Activated B cell treated with CpG ODN at 0.5 μM for 24 hours (primary cell): ENCODE results near the gene MAP1A. TPM values are rescaled to one million over a fixed set of nuclear protein-coding genes. Genes with fewer than 3 reads are reported as not detected.
A peak's percentile ranks its signal among the peaks of the same experiment; 100 is the strongest.

Experiments
- ATAC-seq: fragments of 200-7000 bp; cut with Tn5 transposase; one replicate; pipeline ENCODE4 v1.10.0; 2021; ENCODE audit warnings: low read depth, mild to moderate bottlenecking, moderate library complexity
- CTCF ChIA-PET: fragments of 350-600 bp; sonication (Branson Sonifier 250); formaldehyde crosslinking; loops from one replicate; lab custom pipeline; 2021; ENCODE audit warnings: antibody characterized with exemption; lab: Charles Lee
- POLR2A ChIA-PET: fragments of 350-600 bp; sonication (Branson Sonifier 250); formaldehyde crosslinking; loops from one replicate; lab custom pipeline; 2021; ENCODE audit warnings: antibody characterized with exemption; lab: Charles Lee
- DNase-seq: peaks from one replicate; pipeline ENCODE4 v3.0.0; 2022
- H3K27ac Mint-ChIP-seq: one replicate; pipeline ENCODE4 v1.8.0; 2020; ENCODE audit warnings: mixed read lengths
- H3K27me3 Mint-ChIP-seq: one replicate; pipeline ENCODE4 v1.8.0; 2021; ENCODE audit warnings: mixed read lengths
- H3K36me3 Mint-ChIP-seq: one replicate; pipeline ENCODE4 v1.8.0; 2021; ENCODE audit warnings: low read depth, mixed read lengths
- H3K4me1 Mint-ChIP-seq: one replicate; pipeline ENCODE4 v1.8.0; 2021; ENCODE audit warnings: mixed read lengths
- H3K4me3 Mint-ChIP-seq: one replicate; pipeline ENCODE4 v1.8.0; 2020; ENCODE audit warnings: mild to moderate bottlenecking, mixed read lengths
- H3K9me3 Mint-ChIP-seq: one replicate; pipeline ENCODE4 v1.8.0; 2020; ENCODE audit warnings: mixed read lengths
- CTCF ChIP-seq: fragments of 200-600 bp; IDR thresholded peaks from one replicate; pipeline ENCODE4 v1.8.0; 2022; ENCODE audit warnings: antibody characterized with exemption, mild to moderate bottlenecking
- intact Hi-C: fragments of 100-400 bp; cut with micrococcal nuclease; formaldehyde crosslinking; loops from one replicate; pipeline ENCODE4 v1.15.1; 2024
- total RNA-seq: library from RNA; stranded (reverse); gene quantifications from 2 replicates; pipeline ENCODE4 v1.2.3, GENCODE V29; 2022

The MAP1A gene
- total RNA-seq, 1 donor from 2014 or later = 0.11 TPM

- Mint-ChIP-seq H3K27me3 (peaks cover 8% of the 10 kb centered on the region), H3K27ac (peak overlapping the region; percentile 94), H3K4me3 (peak overlapping the region; percentile 92), H3K4me1 (peaks cover 14% of the 10 kb centered on the region), H3K36me3 (peaks cover 4% of the 10 kb centered on the region), H3K9me3 (peaks cover 3% of the 10 kb centered on the region)
- ChIA-PET CTCF (no interaction called here), POLR2A (interaction anchor here (0.6 to 2.5 kb wide), 9 partner anchors 9 to 1736 kb away, joined by 3 to 30 read pairs (median 7); partner anchors contain the start of genes ELL3, MAPKBP1, TP53BP1 and TUBGCP4)
- peak; percentile 96 for DNase-seq
- ATAC-seq = peak; percentile 96
- no peak for TF ChIP-seq CTCF
- intact Hi-C loops = loop anchor here (1.0 to 10.0 kb wide), 6 partner anchors 17 to 916 kb away; partner anchors contain the start of genes CTDSPL2, LCMT2, MFAP1 and PDIA3
These were observed 7.0 kb upstream of the MAP1A start for GRCh38 chr15:43510200-43511011.

- no peak for ATAC-seq
- TF ChIP-seq CTCF = no peak
- intact Hi-C loops = loop anchor here (2.0 to 10.0 kb wide), 4 partner anchors 180 to 916 kb away; partner anchors contain the start of genes CTDSPL2, LCMT2, MFAP1 and PDIA3
- CTCF ChIA-PET = no interaction called here
- peaks cover 15% of the 10 kb centered on the region for H3K27me3 Mint-ChIP-seq
- POLR2A ChIA-PET = interaction anchor here (0.6 to 2.5 kb wide), 7 partner anchors 10 to 278 kb away, joined by 3 to 30 read pairs (median 7); partner anchors contain the start of genes ELL3, TP53BP1, TUBGCP4 and ZSCAN29
- H3K9me3 Mint-ChIP-seq = peaks cover 3% of the 10 kb centered on the region
- H3K4me3 Mint-ChIP-seq = peak overlapping the region; percentile 92
- DNase-seq = no peak
- H3K4me1 Mint-ChIP-seq = peaks cover 14% of the 10 kb centered on the region
- peaks cover 4% of the 10 kb centered on the region for H3K36me3 Mint-ChIP-seq
- peak overlapping the region; percentile 94 for H3K27ac Mint-ChIP-seq
These were observed 6.2 kb upstream of the MAP1A start for GRCh38 chr15:43511012-43511885.

- ChIA-PET POLR2A (interaction anchor here (1.6 kb wide), 1 partner anchor 20 kb away, joined by 5 read pairs; the partner anchor contains the start of gene TP53BP1), CTCF (interaction anchor here (0.6 to 2.4 kb wide), 5 partner anchors 20 to 142 kb away, joined by 3 to 10 read pairs (median 7); partner anchors contain the start of gene TP53BP1)
- Mint-ChIP-seq H3K4me1 (peaks cover 28% of the 10 kb centered on the region), H3K4me3 (no peak overlapping the region), H3K27ac (no peak overlapping the region), H3K9me3 (no peaks in the 10 kb centered on the region), H3K27me3 (peaks cover 35% of the 10 kb centered on the region), H3K36me3 (peaks cover 4% of the 10 kb centered on the region)
- no peak for DNase-seq
- intact Hi-C loops = loop anchor here (5.0 to 10.0 kb wide), 2 partner anchors 234 to 311 kb away; partner anchors contain the start of genes MFAP1, PDIA3 and WDR76
- no peak for ATAC-seq
- TF ChIP-seq CTCF = no peak
These were observed 3.9 kb upstream of the MAP1A start for GRCh38 chr15:43513550-43513949.

GRCh38 chr15:43514241-43515057 lies 3.0 kb upstream of the MAP1A start:
- ATAC-seq (no peak), DNase-seq (no peak)
- peaks cover 4% of the 10 kb centered on the region for H3K36me3 Mint-ChIP-seq
- no peak for TF ChIP-seq CTCF
- no peak overlapping the region for H3K4me3 Mint-ChIP-seq
- H3K4me1 Mint-ChIP-seq = peaks cover 35% of the 10 kb centered on the region
- intact Hi-C loops = loop anchor here (2.0 to 10.0 kb wide), 4 partner anchors 32 to 310 kb away; partner anchors contain the start of genes MFAP1, PDIA3 and WDR76
- no peak overlapping the region for H3K27ac Mint-ChIP-seq
- ChIA-PET CTCF (interaction anchor here (0.6 to 3.0 kb wide), 11 partner anchors 21 to 143 kb away, joined by 3 to 10 read pairs (median 4); partner anchors contain the start of gene TP53BP1), POLR2A (interaction anchor here (0.7 to 1.6 kb wide), 3 partner anchors 21 to 231 kb away, joined by 3 to 5 read pairs (median 4); partner anchors contain the start of gene TP53BP1)
- H3K9me3 Mint-ChIP-seq = no peaks in the 10 kb centered on the region
- peaks cover 39% of the 10 kb centered on the region for H3K27me3 Mint-ChIP-seq
